Measurements from ENCODE around the gene WDR1.

GRCh38 chr4:10026485-10026884, 90.1 kb downstream of the WDR1 start:
- TF ChIP-seq, protein P1, sequence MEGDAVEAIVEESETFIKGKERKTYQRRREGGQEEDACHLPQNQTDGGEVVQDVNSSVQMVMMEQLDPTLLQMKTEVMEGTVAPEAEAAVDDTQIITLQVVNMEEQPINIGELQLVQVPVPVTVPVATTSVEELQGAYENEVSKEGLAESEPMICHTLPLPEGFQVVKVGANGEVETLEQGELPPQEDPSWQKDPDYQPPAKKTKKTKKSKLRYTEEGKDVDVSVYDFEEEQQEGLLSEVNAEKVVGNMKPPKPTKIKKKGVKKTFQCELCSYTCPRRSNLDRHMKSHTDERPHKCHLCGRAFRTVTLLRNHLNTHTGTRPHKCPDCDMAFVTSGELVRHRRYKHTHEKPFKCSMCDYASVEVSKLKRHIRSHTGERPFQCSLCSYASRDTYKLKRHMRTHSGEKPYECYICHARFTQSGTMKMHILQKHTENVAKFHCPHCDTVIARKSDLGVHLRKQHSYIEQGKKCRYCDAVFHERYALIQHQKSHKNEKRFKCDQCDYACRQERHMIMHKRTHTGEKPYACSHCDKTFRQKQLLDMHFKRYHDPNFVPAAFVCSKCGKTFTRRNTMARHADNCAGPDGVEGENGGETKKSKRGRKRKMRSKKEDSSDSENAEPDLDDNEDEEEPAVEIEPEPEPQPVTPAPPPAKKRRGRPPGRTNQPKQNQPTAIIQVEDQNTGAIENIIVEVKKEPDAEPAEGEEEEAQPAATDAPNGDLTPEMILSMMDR (IDR thresholded peaks at IDR 0.05; ENCODE audit: low read depth, low read length) = no peak
- TF ChIP-seq EZH2phosphoT487 (IDR thresholded peaks at IDR 0.05; ENCODE audit: low read depth) = no peak
